GM19455 (cell line): Measurements from ENCODE around the gene PGF.

Experiments used
- ATAC-seq: cut with Tn5 transposase; IDR thresholded peaks from one replicate; pipeline ENCODE4 v1.9.1; 2021; ENCODE audit not compliant: unreplicated experiment

Gene PGF

GRCh38 chr14:74959596-74960180, 4.3 kb upstream of the PGF start:
- ATAC-seq: no peak

DNA sequence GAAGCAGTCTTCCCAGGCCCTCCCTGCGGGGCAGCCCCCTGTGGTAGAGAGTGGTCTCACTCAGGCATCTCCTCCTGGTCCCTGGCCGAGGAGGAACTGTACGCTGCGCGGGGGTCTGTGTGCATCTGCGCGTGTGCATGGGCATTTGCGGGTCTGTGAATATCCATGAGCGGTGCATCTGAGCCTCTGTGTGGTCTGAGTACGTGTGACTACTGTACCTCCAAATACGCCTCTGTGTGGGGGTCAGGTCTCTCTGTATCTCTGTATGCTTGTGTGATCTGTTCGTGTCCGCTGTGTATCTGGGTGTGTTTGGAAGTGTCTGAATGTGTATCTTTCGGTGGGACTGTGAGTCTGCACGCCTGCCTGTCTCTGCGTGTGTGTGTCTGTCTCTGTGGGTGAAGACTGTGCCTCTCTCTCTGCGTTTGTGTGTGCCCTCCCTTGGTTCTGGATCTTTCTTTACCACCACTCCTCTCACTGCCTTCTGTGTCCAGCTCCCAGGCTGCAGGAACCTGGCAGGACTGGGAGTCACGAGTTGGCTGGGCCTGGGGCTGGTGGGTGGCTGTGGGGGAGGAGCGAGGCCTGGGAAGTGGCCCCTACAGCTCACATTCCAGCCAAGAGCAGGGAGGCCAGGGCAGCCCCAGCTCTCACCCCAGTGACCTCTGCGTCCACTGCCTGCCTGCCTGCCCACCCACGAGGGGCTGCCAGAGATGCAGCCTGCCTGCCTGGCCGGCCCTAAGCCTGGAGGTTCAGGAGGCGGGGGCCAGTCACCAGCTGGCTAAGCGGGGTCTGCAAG, 1.1 kb upstream of the PGF start:
- ATAC-seq: no peak

DNA sequence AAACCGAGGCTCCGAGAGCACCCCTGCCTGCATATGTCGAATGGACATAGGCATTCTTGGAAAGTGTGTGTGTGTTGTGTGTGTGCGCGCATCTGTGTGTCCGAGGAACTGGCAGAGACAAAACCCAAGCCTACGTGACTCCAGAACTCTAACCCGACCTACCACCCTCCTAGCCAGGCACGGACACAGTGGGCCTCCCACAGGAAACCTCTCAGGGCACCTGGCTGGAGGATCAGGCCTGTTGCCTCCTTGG, 556 bp upstream of the PGF start:
- no peak for ATAC-seq

DNA sequence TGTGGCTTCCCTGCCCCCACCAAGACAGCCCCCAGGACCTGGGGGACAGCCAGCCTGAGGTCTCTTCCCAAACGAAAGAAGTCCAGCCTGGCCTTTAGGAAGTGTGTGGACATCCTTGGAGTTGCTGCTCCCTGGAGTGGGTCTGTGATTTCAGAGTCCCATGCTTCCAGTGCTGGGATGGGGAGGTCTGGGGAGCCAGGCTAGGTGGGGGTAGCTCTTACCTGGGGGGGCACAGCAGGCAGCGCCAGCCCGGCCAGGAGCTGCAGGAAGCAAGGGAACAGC, 509 bp downstream of the PGF start:
- no peak for ATAC-seq

DNA sequence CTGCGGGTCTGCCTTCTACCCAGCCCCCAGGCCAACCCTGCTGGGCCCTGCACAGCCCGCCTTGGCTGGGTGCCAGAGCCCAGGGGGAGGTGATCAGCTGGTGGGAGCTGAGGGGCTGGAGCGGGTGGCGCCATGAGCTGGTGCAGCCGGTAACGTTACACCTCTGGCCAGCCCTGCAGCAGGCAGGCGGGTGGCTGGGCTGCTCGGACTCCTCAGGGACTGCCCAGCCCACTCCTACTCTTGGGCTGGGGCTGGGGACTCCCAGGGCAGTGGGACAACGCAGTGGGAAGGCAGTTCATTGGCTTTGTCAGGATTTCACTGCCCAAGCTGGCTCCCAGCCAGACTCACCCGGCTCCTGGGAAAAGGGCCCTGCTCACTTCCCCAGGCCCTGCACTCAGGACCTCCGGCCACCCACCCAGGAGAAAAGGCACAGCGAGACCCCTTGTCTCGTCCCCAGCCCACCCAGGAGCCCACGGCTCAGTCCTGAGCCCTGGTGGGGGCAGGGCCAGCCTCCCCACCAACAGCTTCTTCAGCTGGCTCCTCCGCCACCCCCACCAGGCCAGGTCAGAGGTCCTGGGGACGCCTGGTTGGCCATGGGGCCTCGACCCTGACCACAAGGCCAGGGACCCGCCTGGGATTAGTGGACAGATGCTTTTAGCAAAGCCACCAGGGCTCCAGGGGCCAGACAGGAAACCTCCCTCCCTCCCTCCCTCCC, 1.0 kb downstream of the PGF start:
- ATAC-seq: no peak

DNA sequence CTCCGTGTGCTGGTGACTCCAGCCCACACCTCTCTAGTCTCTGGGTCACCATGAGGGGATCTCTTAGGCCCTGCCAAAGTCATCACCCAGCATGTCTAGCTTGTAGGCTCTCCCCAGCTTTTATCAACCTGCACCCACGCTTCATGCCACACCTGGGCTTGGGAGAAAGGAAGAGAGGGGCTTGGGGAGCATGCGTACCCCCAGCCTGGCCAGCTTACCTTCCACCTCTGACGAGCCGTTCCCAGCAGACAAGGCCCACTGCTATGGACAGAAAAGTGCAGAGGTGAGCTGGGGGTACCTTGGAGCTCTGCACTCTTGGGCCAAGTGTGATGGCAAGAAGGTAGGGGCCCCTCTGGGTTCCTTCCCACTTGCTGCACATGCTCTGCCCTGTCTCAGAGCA, 1.7 kb downstream of the PGF start:
- no peak for ATAC-seq

- ATAC-seq: no peak
These were observed 2.5 kb downstream of the PGF start for GRCh38 chr14:74952697-74953484.

DNA sequence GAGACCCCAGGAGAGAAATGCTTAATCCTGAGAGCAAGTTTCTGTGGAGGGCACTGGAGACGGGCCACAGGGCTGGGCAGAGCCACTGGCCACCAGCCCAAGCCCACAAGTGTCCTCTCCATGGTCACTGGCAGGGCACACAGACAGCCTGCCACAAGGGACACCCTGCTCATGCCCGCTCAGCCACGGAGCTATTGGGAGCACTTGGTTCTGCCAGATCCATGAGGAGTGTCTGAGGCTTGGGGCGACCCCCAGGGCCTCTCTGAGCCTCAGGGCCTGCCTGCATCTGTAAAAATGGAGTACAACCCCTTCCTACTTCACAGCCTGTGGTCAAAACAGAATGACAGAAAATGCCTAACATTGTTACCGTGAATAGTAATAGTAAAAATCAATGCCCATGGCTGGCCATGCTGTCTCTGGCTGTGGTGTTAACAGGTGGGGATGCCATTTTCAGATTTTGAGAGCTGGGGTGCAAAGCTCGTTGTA, 3.2 kb downstream of the PGF start:
- no peak for ATAC-seq

GRCh38 chr14:74951443-74952179, 3.8 kb downstream of the PGF start:
- no peak for ATAC-seq

DNA sequence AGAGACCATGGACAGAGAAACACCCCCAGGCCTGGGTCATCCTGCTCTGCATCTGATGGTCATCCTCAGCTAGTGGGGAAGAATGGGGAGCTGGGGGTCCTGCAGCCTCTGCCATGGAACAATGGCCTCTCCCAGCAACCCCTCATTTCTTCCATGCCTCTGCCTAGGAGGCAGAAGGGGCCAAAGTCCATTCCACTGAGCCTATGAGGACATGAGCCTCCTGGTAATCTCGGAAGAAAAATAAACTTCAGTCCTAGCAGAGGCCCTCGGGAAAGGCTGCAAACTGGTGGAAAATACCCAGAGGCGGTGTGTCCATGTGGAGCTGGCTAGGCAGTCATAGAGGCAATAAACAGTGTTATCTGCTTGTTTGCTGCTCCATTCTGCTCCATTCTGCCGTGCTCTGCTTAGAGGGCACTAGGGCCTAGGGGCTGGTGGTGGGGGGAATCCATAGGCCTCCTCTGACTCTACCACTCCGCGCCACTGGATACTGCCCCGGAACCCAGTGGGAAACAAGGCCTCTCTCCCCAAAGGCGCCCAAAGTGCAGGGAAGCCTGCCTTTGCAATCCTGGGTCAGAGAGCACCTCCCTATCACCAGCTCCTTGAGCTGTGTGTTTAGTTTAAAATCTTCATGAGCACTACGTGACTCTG, 4.5 kb downstream of the PGF start:
- ATAC-seq: no peak

- no peak for ATAC-seq
These were observed 5.4 kb downstream of the PGF start for GRCh38 chr14:74949859-74950573.

- no peak for ATAC-seq
These were observed 6.2 kb downstream of the PGF start for GRCh38 chr14:74949191-74949601.

GRCh38 chr14:74948228-74949175, 6.9 kb downstream of the PGF start:
- ATAC-seq: no peak

DNA sequence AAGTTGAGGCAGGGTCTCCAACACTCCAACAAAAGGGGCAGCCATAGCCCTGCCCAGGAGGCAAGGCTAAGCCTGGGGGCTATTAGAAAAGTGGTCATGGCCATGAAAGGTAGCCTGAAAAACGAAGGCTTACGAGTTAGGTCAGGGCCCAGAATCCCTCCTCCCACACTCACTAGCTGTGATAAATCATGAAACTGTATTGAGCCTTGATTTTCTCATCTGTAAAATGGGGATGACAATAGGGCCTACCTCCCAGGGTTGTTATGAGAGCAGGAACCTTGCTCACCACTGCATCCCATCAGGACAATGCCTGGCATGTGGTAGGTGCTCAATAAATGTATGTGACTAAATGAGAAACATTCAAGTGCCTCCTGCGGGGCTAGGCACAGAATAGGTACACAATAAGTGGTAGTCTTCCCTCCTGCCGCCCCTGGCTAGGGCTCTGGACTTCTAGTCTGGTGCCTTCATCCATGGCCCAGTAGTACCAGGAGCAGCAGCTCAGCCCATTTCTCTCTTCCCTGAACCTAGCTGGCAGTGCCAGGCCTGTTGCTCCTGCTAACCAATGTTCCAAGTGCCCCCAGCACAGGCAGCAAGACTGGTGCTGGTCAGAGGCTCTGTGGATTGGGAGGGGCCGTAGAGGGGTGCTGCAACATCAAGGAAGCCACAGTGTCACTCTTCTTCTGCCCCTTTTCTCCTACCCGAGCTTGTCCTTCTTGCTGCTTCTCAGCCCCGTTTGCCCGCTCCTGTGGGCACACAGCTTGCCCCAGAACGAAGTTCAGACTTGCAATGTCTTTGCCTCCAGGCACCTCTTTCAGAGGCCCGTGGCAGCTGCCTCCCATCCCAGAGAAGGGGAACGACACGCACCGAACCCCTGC, 7.8 kb downstream of the PGF start:
- ATAC-seq: no peak

DNA sequence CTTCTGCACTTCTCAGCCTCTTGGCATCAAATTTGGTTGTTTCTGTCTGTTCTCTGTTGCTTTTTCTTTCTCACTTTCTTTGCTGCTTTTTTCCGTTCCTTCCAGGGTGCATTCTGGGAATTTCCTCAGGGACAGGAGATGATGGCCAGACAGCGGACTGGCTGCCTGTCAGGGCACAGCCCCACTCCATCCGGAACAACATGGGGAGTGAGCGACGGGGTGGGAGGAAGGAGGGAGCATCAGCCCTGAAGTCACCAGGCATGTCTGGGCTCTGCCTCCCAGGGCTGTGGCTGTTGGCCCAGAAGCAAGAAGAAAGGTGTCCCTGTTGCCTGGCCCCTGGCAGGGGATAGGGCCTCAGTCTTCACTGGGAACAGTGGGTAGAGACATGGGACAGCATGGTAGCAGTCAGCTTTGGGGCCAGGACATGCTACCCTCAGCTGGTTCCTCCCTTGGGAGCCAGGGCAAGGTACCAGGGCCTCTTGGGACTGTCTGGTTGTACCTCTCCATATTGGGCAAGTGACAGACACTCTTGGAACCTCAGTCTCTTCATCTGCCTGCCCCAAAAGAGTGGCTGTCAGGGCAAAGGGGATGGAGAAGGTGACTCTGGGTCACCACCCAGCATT, 8.6 kb downstream of the PGF start:
- ATAC-seq: no peak

DNA sequence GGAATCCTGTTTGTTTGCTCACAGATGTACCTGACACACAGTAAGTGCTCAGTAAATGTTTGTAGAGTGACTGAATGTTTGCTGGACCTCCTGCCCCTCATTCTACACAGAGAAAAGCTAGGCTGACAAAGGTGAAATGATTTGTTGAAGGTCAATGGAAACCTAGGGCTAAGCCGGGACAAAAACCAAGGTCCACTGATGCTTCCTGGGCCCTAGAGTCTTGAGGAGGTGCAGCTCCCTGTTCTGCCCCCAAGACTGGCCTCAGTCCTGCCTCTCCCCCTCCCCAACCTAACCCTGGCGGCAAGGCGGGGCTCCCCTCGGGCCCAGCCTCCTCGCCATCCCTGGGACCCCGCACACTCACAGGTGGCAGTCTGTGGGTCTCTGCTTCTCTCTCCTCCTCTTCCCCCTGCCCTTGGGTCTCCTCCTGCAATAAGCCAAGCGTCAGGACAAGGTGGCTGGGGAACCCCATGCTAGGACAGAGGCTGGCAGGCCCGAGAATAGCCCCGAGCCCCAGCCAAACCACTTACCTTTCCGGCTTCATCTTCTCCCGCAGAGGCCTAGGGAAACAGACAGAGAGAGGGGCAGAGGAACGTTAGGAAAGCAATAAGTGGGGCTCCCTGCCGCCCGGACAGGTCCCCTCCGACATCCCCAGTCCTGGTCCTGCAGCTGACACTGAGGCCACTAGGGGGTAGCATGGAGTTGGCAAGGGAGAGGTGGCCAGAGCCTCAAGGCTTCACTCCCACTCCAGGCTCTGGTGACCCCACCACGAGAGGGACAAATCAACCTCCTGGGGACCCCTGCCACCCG, 9.3 kb downstream of the PGF start:
- no peak for ATAC-seq
